Measurements from ENCODE around the gene VAMP2.

VAMP2 gene

DNA sequence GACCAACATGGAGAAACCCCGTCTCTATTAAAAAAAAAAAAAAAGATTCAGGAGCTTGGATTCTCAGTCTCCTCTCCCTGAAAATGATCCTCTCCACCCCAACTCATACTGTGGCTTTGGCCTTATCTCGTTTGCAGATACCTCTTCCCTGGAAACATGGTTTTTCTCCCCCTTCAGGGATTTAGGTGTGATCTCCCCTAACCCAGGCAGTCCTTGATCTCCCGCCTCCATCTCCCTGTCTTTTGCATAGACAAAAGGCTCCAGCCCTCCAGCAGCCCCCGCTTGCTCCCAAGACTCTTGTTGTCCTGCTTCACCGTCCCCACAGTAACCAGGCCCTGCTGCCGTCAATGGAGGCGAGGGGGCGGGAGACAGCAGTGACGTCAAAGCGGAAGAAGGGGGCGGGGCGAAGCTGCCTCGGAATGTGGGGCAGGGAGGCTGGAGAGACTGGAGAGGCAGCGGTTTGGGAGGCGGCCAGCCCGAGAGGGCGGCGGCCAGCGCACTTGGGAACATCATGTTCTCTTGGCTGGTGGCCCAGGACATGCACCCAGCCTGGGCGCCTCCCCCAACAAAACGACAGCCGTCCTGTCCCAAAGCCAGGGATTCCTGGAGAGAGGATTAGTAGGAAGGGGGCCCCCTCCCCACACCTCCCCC lies 8.7 kb downstream of the VAMP2 start (continued):
- TF ChIP-seq ZNF76 (tag by site-specific recombination; IDR thresholded peaks at IDR 0.05; ENCODE audit: borderline replicate concordance, low read depth) (0 out of 2 replicates have a peak, but pooled peaks have one; percentile 32), ZNF585B (tag by site-specific recombination; IDR thresholded peaks at IDR 0.05) (no peak), SP3 (tag by site-specific recombination; IDR thresholded peaks at IDR 0.05) (peak; percentile 91), ZNF785 (tag by site-specific recombination; IDR thresholded peaks at IDR 0.05) (no peak), ZBTB21 (tag by site-specific recombination; IDR thresholded peaks at IDR 0.05) (peak; percentile 97), ZNF530 (tag by site-specific recombination; IDR thresholded peaks at IDR 0.05; ENCODE audit: low read depth) (no peak), ZXDB (tag by site-specific recombination; IDR thresholded peaks at IDR 0.05) (peak; percentile 64), ZNF157 (tag by site-specific recombination; IDR thresholded peaks at IDR 0.05) (no peak), ZNF600 (tag by site-specific recombination; IDR thresholded peaks at IDR 0.05) (peak; percentile 66; the same call in 1 of the 2 replicates), ZSCAN30 (tag by site-specific recombination; IDR thresholded peaks at IDR 0.05) (peak; percentile 71; the same call in 1 of the 2 replicates), ZNF335 (tag by site-specific recombination; conservative IDR thresholded peaks at IDR 0.05) (peak; percentile 11; the same call in 1 of the 2 replicates), HOXD13 (CRISPR knock-in tag; IDR thresholded peaks at IDR 0.05; ENCODE audit: borderline replicate concordance) (no peak), ZNF501 (tag by site-specific recombination; IDR thresholded peaks at IDR 0.05) (peak; percentile 45; the same call in 1 of the 2 replicates), KLF8 (tag by site-specific recombination; IDR thresholded peaks at IDR 0.05) (peak; percentile 93), ZNF670 (tag by site-specific recombination; IDR thresholded peaks at IDR 0.05; ENCODE audit: low read depth) (no peak), BCL11A (tag by site-specific recombination; IDR thresholded peaks at IDR 0.05; ENCODE audit: low read depth) (no peak), KLF1 (tag by site-specific recombination; IDR thresholded peaks at IDR 0.05) (peak; percentile 97), ZNF521 (tag by site-specific recombination; IDR thresholded peaks at IDR 0.05) (no peak), YY1 (tag by site-specific recombination; IDR thresholded peaks at IDR 0.05) (peak; percentile 67; the same call in 1 of the 2 replicates), ZNF366 (tag by site-specific recombination; conservative IDR thresholded peaks at IDR 0.05) (peak; percentile 71), ZFP37 (tag by site-specific recombination; IDR thresholded peaks at IDR 0.05) (peak; percentile 18; the same call in 1 of the 2 replicates), ZNF529 (tag by site-specific recombination; IDR thresholded peaks at IDR 0.05; ENCODE audit: insufficient replicate concordance) (no peak), ZNF146 (tag by site-specific recombination; IDR thresholded peaks at IDR 0.05) (no peak), ZNF561 (tag by site-specific recombination; IDR thresholded peaks at IDR 0.05; ENCODE audit: borderline replicate concordance) (peak; percentile 87; the same call in 1 of the 2 replicates), ZNF324 (tag by site-specific recombination; IDR thresholded peaks at IDR 0.05) (no peak; the same call in none of the 2 replicates), ZNF660 (tag by site-specific recombination; IDR thresholded peaks at IDR 0.05) (peak; percentile 62; the same call in 1 of the 2 replicates)
- TF ChIP-seq, protein P1, sequence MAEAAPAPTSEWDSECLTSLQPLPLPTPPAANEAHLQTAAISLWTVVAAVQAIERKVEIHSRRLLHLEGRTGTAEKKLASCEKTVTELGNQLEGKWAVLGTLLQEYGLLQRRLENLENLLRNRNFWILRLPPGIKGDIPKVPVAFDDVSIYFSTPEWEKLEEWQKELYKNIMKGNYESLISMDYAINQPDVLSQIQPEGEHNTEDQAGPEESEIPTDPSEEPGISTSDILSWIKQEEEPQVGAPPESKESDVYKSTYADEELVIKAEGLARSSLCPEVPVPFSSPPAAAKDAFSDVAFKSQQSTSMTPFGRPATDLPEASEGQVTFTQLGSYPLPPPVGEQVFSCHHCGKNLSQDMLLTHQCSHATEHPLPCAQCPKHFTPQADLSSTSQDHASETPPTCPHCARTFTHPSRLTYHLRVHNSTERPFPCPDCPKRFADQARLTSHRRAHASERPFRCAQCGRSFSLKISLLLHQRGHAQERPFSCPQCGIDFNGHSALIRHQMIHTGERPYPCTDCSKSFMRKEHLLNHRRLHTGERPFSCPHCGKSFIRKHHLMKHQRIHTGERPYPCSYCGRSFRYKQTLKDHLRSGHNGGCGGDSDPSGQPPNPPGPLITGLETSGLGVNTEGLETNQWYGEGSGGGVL (tag by site-specific recombination; IDR thresholded peaks at IDR 0.05): peak; percentile 95
- TF ChIP-seq, protein P2, sequence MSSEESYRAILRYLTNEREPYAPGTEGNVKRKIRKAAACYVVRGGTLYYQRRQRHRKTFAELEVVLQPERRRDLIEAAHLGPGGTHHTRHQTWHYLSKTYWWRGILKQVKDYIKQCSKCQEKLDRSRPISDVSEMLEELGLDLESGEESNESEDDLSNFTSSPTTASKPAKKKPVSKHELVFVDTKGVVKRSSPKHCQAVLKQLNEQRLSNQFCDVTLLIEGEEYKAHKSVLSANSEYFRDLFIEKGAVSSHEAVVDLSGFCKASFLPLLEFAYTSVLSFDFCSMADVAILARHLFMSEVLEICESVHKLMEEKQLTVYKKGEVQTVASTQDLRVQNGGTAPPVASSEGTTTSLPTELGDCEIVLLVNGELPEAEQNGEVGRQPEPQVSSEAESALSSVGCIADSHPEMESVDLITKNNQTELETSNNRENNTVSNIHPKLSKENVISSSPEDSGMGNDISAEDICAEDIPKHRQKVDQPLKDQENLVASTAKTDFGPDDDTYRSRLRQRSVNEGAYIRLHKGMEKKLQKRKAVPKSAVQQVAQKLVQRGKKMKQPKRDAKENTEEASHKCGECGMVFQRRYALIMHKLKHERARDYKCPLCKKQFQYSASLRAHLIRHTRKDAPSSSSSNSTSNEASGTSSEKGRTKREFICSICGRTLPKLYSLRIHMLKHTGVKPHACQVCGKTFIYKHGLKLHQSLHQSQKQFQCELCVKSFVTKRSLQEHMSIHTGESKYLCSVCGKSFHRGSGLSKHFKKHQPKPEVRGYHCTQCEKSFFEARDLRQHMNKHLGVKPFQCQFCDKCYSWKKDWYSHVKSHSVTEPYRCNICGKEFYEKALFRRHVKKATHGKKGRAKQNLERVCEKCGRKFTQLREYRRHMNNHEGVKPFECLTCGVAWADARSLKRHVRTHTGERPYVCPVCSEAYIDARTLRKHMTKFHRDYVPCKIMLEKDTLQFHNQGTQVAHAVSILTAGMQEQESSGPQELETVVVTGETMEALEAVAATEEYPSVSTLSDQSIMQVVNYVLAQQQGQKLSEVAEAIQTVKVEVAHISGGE (tag by site-specific recombination; conservative IDR thresholded peaks at IDR 0.05; ENCODE audit: low read depth): no peak
- TF ChIP-seq, protein P3, sequence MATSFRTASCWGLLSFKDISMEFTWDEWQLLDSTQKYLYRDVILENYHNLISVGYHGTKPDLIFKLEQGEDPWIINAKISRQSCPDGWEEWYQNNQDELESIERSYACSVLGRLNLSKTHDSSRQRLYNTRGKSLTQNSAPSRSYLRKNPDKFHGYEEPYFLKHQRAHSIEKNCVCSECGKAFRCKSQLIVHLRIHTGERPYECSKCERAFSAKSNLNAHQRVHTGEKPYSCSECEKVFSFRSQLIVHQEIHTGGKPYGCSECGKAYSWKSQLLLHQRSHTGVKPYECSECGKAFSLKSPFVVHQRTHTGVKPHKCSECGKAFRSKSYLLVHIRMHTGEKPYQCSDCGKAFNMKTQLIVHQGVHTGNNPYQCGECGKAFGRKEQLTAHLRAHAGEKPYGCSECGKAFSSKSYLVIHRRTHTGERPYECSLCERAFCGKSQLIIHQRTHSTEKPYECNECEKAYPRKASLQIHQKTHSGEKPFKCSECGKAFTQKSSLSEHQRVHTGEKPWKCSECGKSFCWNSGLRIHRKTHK (tag by site-specific recombination; IDR thresholded peaks at IDR 0.05): no peak
- TF ChIP-seq, protein P4, sequence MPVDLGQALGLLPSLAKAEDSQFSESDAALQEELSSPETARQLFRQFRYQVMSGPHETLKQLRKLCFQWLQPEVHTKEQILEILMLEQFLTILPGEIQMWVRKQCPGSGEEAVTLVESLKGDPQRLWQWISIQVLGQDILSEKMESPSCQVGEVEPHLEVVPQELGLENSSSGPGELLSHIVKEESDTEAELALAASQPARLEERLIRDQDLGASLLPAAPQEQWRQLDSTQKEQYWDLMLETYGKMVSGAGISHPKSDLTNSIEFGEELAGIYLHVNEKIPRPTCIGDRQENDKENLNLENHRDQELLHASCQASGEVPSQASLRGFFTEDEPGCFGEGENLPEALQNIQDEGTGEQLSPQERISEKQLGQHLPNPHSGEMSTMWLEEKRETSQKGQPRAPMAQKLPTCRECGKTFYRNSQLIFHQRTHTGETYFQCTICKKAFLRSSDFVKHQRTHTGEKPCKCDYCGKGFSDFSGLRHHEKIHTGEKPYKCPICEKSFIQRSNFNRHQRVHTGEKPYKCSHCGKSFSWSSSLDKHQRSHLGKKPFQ (tag by site-specific recombination; IDR thresholded peaks at IDR 0.05): peak; percentile 32; the same call in 1 of the 2 replicates
- TF ChIP-seq, protein P5, sequence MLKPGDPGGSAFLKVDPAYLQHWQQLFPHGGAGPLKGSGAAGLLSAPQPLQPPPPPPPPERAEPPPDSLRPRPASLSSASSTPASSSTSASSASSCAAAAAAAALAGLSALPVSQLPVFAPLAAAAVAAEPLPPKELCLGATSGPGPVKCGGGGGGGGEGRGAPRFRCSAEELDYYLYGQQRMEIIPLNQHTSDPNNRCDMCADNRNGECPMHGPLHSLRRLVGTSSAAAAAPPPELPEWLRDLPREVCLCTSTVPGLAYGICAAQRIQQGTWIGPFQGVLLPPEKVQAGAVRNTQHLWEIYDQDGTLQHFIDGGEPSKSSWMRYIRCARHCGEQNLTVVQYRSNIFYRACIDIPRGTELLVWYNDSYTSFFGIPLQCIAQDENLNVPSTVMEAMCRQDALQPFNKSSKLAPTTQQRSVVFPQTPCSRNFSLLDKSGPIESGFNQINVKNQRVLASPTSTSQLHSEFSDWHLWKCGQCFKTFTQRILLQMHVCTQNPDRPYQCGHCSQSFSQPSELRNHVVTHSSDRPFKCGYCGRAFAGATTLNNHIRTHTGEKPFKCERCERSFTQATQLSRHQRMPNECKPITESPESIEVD (tag by site-specific recombination; IDR thresholded peaks at IDR 0.05): no peak

Data from HEK293 (cell line).